ENCODE data around the gene TMEM106C.
"Not testable (repeated sequence)": the region's sequence is repeated elsewhere in the genome, so short reads cannot be mapped to it uniquely, and the experiment has no call there.

The TMEM106C gene

GRCh38 chr12:47943623-47944340, 19.6 kb upstream of the TMEM106C start:
- Mint-ChIP-seq H3K4me3 (no peak overlapping the region), H3K27me3 (peaks cover 29% of the 10 kb centered on the region), H3K4me1 (peaks cover 9% of the 10 kb centered on the region), H3K36me3 (ENCODE audit: low read depth) (no peaks in the 10 kb centered on the region), H3K9me3 (no peaks in the 10 kb centered on the region), H3K27ac (no peak overlapping the region)
- ATAC-seq (no peak), DNase-seq (no peak)

GRCh38 chr12:47944685-47945340, 18.6 kb upstream of the TMEM106C start:
- Mint-ChIP-seq H3K36me3 (ENCODE audit: low read depth) (no peaks in the 10 kb centered on the region), H3K4me1 (peaks cover 9% of the 10 kb centered on the region), H3K27me3 (peaks cover 29% of the 10 kb centered on the region), H3K9me3 (no peaks in the 10 kb centered on the region), H3K4me3 (no peak overlapping the region), H3K27ac (no peak overlapping the region)
- no peak for ATAC-seq
- DNase-seq, result no peak

- Mint-ChIP-seq H3K36me3 (ENCODE audit: low read depth) (no peaks in the 10 kb centered on the region), H3K4me3 (no peak overlapping the region), H3K27me3 (peaks cover 29% of the 10 kb centered on the region), H3K9me3 (no peaks in the 10 kb centered on the region), H3K4me1 (peaks cover 9% of the 10 kb centered on the region), H3K27ac (no peak overlapping the region)
- ATAC-seq (no peak), DNase-seq (no peak)
Measured at GRCh38 chr12:47945341-47945728, 18.1 kb upstream of the TMEM106C start.

GRCh38 chr12:47946413-47947323, 16.7 kb upstream of the TMEM106C start:
- Mint-ChIP-seq H3K4me3 (no peak overlapping the region), H3K27me3 (peaks cover 18% of the 10 kb centered on the region), H3K27ac (no peak overlapping the region), H3K36me3 (ENCODE audit: low read depth) (no peaks in the 10 kb centered on the region), H3K9me3 (no peaks in the 10 kb centered on the region), H3K4me1 (peaks cover 2% of the 10 kb centered on the region)
- ATAC-seq (no peak), DNase-seq (no peak)

GRCh38 chr12:47947341-47947740, 16.1 kb upstream of the TMEM106C start:
- Mint-ChIP-seq H3K9me3 (no peaks in the 10 kb centered on the region), H3K27ac (no peak overlapping the region), H3K4me3 (no peak overlapping the region), H3K4me1 (peaks cover 2% of the 10 kb centered on the region), H3K36me3 (ENCODE audit: low read depth) (no peaks in the 10 kb centered on the region), H3K27me3 (peaks cover 18% of the 10 kb centered on the region)
- ATAC-seq, result no peak
- no peak for DNase-seq

GRCh38 chr12:47949441-47950341, 13.7 kb upstream of the TMEM106C start:
- peaks cover 2% of the 10 kb centered on the region for H3K4me1 Mint-ChIP-seq
- no peak overlapping the region for H3K4me3 Mint-ChIP-seq
- H3K36me3 Mint-ChIP-seq (ENCODE audit: low read depth), result no peaks in the 10 kb centered on the region
- ATAC-seq, result peak; percentile 60
- peak; percentile 68 for DNase-seq
- peaks cover 12% of the 10 kb centered on the region for H3K27me3 Mint-ChIP-seq
- no peak overlapping the region for H3K27ac Mint-ChIP-seq
- H3K9me3 Mint-ChIP-seq, result no peaks in the 10 kb centered on the region

- Mint-ChIP-seq H3K27me3 (peaks cover 7% of the 10 kb centered on the region), H3K4me1 (peaks cover 2% of the 10 kb centered on the region), H3K4me3 (no peak overlapping the region), H3K27ac (no peak overlapping the region), H3K9me3 (no peaks in the 10 kb centered on the region), H3K36me3 (ENCODE audit: low read depth) (no peaks in the 10 kb centered on the region)
- ATAC-seq (no peak), DNase-seq (no peak)
Measured at GRCh38 chr12:47950856-47951468, 12.4 kb upstream of the TMEM106C start.

- DNase-seq (no peak), ATAC-seq (no peak)
- Mint-ChIP-seq H3K36me3 (ENCODE audit: low read depth) (no peaks in the 10 kb centered on the region), H3K27me3 (no peaks in the 10 kb centered on the region), H3K9me3 (peaks cover 3% of the 10 kb centered on the region), H3K4me1 (no peaks in the 10 kb centered on the region), H3K27ac (no peak overlapping the region), H3K4me3 (no peak overlapping the region)
Measured at GRCh38 chr12:47954058-47954457, 9.3 kb upstream of the TMEM106C start.

- DNase-seq (no peak), ATAC-seq (no peak)
- Mint-ChIP-seq H3K4me3 (no peak overlapping the region), H3K9me3 (peaks cover 3% of the 10 kb centered on the region), H3K36me3 (ENCODE audit: low read depth) (no peaks in the 10 kb centered on the region), H3K27me3 (peaks cover 3% of the 10 kb centered on the region), H3K4me1 (no peaks in the 10 kb centered on the region), H3K27ac (no peak overlapping the region)
Measured at GRCh38 chr12:47954467-47955045, 8.8 kb upstream of the TMEM106C start.

- peaks cover 8% of the 10 kb centered on the region for H3K27me3 Mint-ChIP-seq
- H3K4me3 Mint-ChIP-seq, result no peak overlapping the region
- no peaks in the 10 kb centered on the region for H3K36me3 Mint-ChIP-seq (ENCODE audit: low read depth)
- ATAC-seq, result no peak
- H3K27ac Mint-ChIP-seq, result no peak overlapping the region
- no peaks in the 10 kb centered on the region for H3K4me1 Mint-ChIP-seq
- H3K9me3 Mint-ChIP-seq, result peaks cover 3% of the 10 kb centered on the region
- no peak for DNase-seq
Measured at GRCh38 chr12:47955059-47955458, 8.3 kb upstream of the TMEM106C start.

- H3K4me3 Mint-ChIP-seq; H3K27ac Mint-ChIP-seq; H3K4me1 Mint-ChIP-seq; ATAC-seq; H3K36me3 Mint-ChIP-seq (ENCODE audit: low read depth); DNase-seq; H3K9me3 Mint-ChIP-seq: not testable (repeated sequence)
- peaks cover 22% of the 10 kb centered on the region for H3K27me3 Mint-ChIP-seq
Measured at GRCh38 chr12:47957671-47958070, 5.7 kb upstream of the TMEM106C start.

GRCh38 chr12:47962198-47962597, 1.2 kb upstream of the TMEM106C start:
- ATAC-seq (no peak), DNase-seq (no peak)
- Mint-ChIP-seq H3K27ac (no peak overlapping the region), H3K4me3 (no peak overlapping the region), H3K36me3 (ENCODE audit: low read depth) (peaks cover 30% of the 10 kb centered on the region), H3K9me3 (peaks cover 3% of the 10 kb centered on the region), H3K27me3 (peaks cover 24% of the 10 kb centered on the region), H3K4me1 (peaks cover 33% of the 10 kb centered on the region)

GRCh38 chr12:47964106-47964728, 821 bp downstream of the TMEM106C start:
- H3K36me3 Mint-ChIP-seq (ENCODE audit: low read depth), result peaks cover 40% of the 10 kb centered on the region
- no peak for ATAC-seq
- peak overlapping the region; percentile 95 for H3K4me3 Mint-ChIP-seq
- DNase-seq, result peak; percentile 23
- H3K9me3 Mint-ChIP-seq, result no peaks in the 10 kb centered on the region
- peaks cover 33% of the 10 kb centered on the region for H3K4me1 Mint-ChIP-seq
- H3K27me3 Mint-ChIP-seq, result peaks cover 24% of the 10 kb centered on the region
- H3K27ac Mint-ChIP-seq, result peak overlapping the region; percentile 92

Measured in activated naive CD8-positive, alpha-beta T cell treated with anti-CD3 and anti-CD28 coated beads, Interleukin-2, amount 50 U/mL, for 24 hours (primary cell).